Panc1 (cell line): ENCODE measurements around the gene DNASE1L3.

Experiments used
- CTCF ChIP-seq: fragments of 450-650 bp; IDR thresholded peaks from 2 replicates; pipeline ENCODE4 v1.5.1; 2017; ENCODE audit warnings: mild to moderate bottlenecking
- SIN3A ChIP-seq: IDR thresholded peaks from 2 replicates; pipeline ENCODE4 v1.6.1; 2012; ENCODE audit warnings: low read depth, mild to moderate bottlenecking, low read length, moderate library complexity, borderline replicate concordance; ENCODE audit not compliant: insufficient read depth
- TF ChIP-seq, protein P1 (sequence below), 2 experiments: IDR thresholded peaks; 2 replicates each; pipeline ENCODE4 v1.6.1; 2011 to 2012; ENCODE audit warnings: low read depth in 2 of 2, control low read depth in 1 of 2, low read length in 1 of 2, mild to moderate bottlenecking in 1 of 2, moderate library complexity in 1 of 2; ENCODE audit not compliant: insufficient read depth in 1 of 2

- no peak for TF ChIP-seq CTCF
- TF ChIP-seq, protein P1, sequence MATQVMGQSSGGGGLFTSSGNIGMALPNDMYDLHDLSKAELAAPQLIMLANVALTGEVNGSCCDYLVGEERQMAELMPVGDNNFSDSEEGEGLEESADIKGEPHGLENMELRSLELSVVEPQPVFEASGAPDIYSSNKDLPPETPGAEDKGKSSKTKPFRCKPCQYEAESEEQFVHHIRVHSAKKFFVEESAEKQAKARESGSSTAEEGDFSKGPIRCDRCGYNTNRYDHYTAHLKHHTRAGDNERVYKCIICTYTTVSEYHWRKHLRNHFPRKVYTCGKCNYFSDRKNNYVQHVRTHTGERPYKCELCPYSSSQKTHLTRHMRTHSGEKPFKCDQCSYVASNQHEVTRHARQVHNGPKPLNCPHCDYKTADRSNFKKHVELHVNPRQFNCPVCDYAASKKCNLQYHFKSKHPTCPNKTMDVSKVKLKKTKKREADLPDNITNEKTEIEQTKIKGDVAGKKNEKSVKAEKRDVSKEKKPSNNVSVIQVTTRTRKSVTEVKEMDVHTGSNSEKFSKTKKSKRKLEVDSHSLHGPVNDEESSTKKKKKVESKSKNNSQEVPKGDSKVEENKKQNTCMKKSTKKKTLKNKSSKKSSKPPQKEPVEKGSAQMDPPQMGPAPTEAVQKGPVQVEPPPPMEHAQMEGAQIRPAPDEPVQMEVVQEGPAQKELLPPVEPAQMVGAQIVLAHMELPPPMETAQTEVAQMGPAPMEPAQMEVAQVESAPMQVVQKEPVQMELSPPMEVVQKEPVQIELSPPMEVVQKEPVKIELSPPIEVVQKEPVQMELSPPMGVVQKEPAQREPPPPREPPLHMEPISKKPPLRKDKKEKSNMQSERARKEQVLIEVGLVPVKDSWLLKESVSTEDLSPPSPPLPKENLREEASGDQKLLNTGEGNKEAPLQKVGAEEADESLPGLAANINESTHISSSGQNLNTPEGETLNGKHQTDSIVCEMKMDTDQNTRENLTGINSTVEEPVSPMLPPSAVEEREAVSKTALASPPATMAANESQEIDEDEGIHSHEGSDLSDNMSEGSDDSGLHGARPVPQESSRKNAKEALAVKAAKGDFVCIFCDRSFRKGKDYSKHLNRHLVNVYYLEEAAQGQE (IDR thresholded peaks at IDR 0.05; ENCODE audit: insufficient read depth in 1 of 2, low read depth in 2 of 2, low read length in 1 of 2): no peak
- no peak for TF ChIP-seq SIN3A
Measured at GRCh38 chr3:58148049-58148448, 62.7 kb downstream of the DNASE1L3 start.
